Measurements from ENCODE around the gene TRDMT1.

Gene TRDMT1

DNA sequence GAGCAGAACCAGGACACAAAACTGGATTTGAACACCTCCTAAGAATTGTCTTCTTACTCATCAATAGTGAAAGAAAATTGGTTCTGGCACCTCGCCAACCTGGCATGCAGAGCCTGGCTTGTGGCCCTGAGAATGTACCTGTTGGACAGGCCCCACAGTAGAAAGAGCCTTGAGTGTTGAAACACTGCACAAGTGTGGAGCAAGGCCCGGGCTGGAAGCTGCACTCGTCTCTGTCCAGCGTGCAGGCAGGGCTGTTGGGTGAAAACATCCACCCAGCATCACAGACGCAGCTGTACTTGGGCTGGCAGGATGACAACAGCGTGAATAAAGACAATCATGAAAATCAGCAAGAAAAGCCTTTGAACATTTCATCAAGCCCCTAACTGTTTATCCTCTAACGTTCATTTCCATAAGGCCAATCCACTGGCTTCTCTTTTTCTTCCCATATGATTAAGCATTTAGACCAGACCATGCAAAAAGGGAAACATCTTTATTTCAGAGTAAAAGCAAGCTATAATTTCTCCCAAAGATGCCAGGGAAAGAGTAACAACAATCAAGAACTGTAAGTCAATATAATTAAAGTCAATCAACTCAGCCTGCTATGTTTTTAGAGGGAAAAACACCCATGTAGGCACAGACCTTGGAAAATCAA is 87.5 kb downstream of the TRDMT1 start:
- Histone ChIP-seq H3K9me3 (ENCODE audit: control insufficient read depth, insufficient read depth, low read length) (no peaks in the 10 kb centered on the region), H3K27me3 (ENCODE audit: control insufficient read depth, low read length) (no peaks in the 10 kb centered on the region), H3K27ac (ENCODE audit: low read depth, low read length) (no peak overlapping the region), H3K4me2 (ENCODE audit: low read length) (no peak overlapping the region), H3F3A (ENCODE audit: control insufficient read depth, insufficient read depth) (no peaks in the 10 kb centered on the region), H3K79me2 (ENCODE audit: control insufficient read depth, low read length) (no peaks in the 10 kb centered on the region), H4K20me1 (ENCODE audit: control insufficient read depth, insufficient read depth, low read depth, low read length) (no peaks in the 10 kb centered on the region), H3K4me3 (ENCODE audit: low read length) (no peak overlapping the region), H3K36me3 (ENCODE audit: control insufficient read depth, low read length) (no peaks in the 10 kb centered on the region), H3K9me2 (replicated peaks; ENCODE audit: control insufficient read depth, low read length) (no peaks in the 10 kb centered on the region), H3K4me1 (ENCODE audit: control insufficient read depth, low read length) (no peaks in the 10 kb centered on the region)
- no peak for TF ChIP-seq EZH2phosphoT487 (IDR thresholded peaks at IDR 0.05; ENCODE audit: borderline replicate concordance, low read length)
- TF ChIP-seq, protein P1, sequence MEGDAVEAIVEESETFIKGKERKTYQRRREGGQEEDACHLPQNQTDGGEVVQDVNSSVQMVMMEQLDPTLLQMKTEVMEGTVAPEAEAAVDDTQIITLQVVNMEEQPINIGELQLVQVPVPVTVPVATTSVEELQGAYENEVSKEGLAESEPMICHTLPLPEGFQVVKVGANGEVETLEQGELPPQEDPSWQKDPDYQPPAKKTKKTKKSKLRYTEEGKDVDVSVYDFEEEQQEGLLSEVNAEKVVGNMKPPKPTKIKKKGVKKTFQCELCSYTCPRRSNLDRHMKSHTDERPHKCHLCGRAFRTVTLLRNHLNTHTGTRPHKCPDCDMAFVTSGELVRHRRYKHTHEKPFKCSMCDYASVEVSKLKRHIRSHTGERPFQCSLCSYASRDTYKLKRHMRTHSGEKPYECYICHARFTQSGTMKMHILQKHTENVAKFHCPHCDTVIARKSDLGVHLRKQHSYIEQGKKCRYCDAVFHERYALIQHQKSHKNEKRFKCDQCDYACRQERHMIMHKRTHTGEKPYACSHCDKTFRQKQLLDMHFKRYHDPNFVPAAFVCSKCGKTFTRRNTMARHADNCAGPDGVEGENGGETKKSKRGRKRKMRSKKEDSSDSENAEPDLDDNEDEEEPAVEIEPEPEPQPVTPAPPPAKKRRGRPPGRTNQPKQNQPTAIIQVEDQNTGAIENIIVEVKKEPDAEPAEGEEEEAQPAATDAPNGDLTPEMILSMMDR (IDR thresholded peaks at IDR 0.05; ENCODE audit: low read depth, low read length, poor library complexity, severe bottlenecking), result no peak

DNA sequence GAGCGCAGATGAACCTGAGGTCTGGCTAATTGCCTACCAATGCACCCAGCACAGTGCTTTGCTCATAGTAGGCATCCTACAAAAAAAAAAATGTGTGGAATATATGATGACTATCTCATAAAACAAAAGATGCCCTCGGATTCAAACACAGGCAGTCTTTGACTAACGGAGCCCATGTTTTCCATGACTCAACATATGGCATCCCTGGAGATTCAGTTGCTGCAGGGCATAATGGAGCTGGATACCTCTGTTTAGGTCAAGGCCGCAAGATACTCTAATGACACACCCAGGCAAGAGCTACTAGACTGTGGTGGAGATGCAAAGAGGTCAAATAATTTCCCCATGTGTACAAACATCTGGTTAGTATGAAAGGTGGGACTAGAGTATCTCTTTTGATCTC is 88.1 kb downstream of the TRDMT1 start:
- Histone ChIP-seq H3K9me2 (replicated peaks; ENCODE audit: control insufficient read depth, low read length) (no peaks in the 10 kb centered on the region), H3K79me2 (ENCODE audit: control insufficient read depth, low read length) (no peaks in the 10 kb centered on the region), H3K27ac (ENCODE audit: low read depth, low read length) (no peak overlapping the region), H4K20me1 (ENCODE audit: control insufficient read depth, insufficient read depth, low read depth, low read length) (no peaks in the 10 kb centered on the region), H3K4me1 (ENCODE audit: control insufficient read depth, low read length) (no peaks in the 10 kb centered on the region), H3K27me3 (ENCODE audit: control insufficient read depth, low read length) (no peaks in the 10 kb centered on the region), H3F3A (ENCODE audit: control insufficient read depth, insufficient read depth) (no peaks in the 10 kb centered on the region), H3K4me3 (ENCODE audit: low read length) (no peak overlapping the region), H3K9me3 (ENCODE audit: control insufficient read depth, insufficient read depth, low read length) (no peaks in the 10 kb centered on the region), H3K4me2 (ENCODE audit: low read length) (no peak overlapping the region), H3K36me3 (ENCODE audit: control insufficient read depth, low read length) (no peaks in the 10 kb centered on the region)
- TF ChIP-seq EZH2phosphoT487 (IDR thresholded peaks at IDR 0.05; ENCODE audit: borderline replicate concordance, low read length), result no peak
- TF ChIP-seq, protein P1 (IDR thresholded peaks at IDR 0.05; ENCODE audit: low read depth, low read length, poor library complexity, severe bottlenecking), result no peak

DNA sequence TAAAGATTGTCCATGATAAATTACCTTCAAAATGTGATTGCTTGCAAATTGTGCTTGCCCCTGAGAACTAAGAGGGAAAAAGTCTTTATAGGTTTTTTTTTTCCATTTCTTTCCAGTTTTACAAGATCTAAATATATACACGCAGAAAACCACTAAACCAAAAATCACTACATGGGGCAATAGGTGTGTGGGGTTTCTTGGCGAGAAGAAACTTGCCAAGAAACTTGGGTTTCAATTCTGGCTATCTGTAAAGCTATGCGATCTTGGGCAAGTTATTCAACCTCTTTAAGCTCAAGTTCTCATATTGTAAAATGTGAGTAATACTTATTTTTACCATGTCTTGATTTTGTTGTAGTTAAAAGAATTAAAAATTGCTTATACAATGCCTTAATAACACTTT is 88.9 kb downstream of the TRDMT1 start:
- Histone ChIP-seq H3K4me2 (ENCODE audit: low read length) (no peak overlapping the region), H3K79me2 (ENCODE audit: control insufficient read depth, low read length) (no peaks in the 10 kb centered on the region), H3K36me3 (ENCODE audit: control insufficient read depth, low read length) (no peaks in the 10 kb centered on the region), H3K9me2 (replicated peaks; ENCODE audit: control insufficient read depth, low read length) (no peaks in the 10 kb centered on the region), H3K4me3 (ENCODE audit: low read length) (no peak overlapping the region), H3K9me3 (ENCODE audit: control insufficient read depth, insufficient read depth, low read length) (no peaks in the 10 kb centered on the region), H4K20me1 (ENCODE audit: control insufficient read depth, insufficient read depth, low read depth, low read length) (no peaks in the 10 kb centered on the region), H3F3A (ENCODE audit: control insufficient read depth, insufficient read depth) (no peaks in the 10 kb centered on the region), H3K4me1 (ENCODE audit: control insufficient read depth, low read length) (no peaks in the 10 kb centered on the region), H3K27ac (ENCODE audit: low read depth, low read length) (no peak overlapping the region), H3K27me3 (ENCODE audit: control insufficient read depth, low read length) (no peaks in the 10 kb centered on the region)
- no peak for TF ChIP-seq EZH2phosphoT487 (IDR thresholded peaks at IDR 0.05; ENCODE audit: borderline replicate concordance, low read length)
- TF ChIP-seq, protein P1 (IDR thresholded peaks at IDR 0.05; ENCODE audit: low read depth, low read length, poor library complexity, severe bottlenecking), result no peak

Measured in DOHH2 (cell line).